HFF-Myc (cell line): ENCODE data around the gene TAS2R50.

Source experiments
- DNase-seq: peaks from one replicate; pipeline ENCODE4 v3.0.0-alpha.2; 2011; ENCODE audit warnings: low read depth; ENCODE audit errors: extremely low read depth
- H3K4me3 ChIP-seq: replicated peaks from 2 replicates; pipeline ENCODE4 v1.5.1; 2011; ENCODE audit warnings: low read depth, mild to moderate bottlenecking, control low read depth, low read length
- TF ChIP-seq, protein P1 (sequence below): IDR thresholded peaks from 2 replicates; pipeline ENCODE4 v1.5.1; 2012; ENCODE audit warnings: mild to moderate bottlenecking, low read depth, low read length, control low read depth; ENCODE audit errors: missing control alignments

Gene TAS2R50

DNA sequence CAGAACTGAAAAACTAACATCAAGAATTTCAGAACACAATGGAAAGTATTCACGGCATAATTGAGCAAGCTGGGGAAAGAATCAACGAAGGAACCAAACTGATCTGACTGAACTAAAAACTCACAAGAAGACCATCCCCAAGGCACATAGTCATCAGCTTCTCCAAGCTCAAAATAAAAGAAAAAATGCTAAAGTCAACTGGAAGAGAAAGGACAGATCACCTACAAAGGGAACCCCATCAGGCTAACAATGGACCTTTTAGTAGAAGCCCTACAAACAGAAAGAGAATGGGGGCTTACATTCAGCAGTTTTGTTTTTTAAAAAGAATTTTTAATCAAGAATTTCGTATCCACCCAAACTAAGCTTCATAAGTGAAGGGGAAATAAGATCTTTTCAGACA lies 11.7 kb downstream of the TAS2R50 start:
- DNase-seq = no peak
- TF ChIP-seq, protein P1, sequence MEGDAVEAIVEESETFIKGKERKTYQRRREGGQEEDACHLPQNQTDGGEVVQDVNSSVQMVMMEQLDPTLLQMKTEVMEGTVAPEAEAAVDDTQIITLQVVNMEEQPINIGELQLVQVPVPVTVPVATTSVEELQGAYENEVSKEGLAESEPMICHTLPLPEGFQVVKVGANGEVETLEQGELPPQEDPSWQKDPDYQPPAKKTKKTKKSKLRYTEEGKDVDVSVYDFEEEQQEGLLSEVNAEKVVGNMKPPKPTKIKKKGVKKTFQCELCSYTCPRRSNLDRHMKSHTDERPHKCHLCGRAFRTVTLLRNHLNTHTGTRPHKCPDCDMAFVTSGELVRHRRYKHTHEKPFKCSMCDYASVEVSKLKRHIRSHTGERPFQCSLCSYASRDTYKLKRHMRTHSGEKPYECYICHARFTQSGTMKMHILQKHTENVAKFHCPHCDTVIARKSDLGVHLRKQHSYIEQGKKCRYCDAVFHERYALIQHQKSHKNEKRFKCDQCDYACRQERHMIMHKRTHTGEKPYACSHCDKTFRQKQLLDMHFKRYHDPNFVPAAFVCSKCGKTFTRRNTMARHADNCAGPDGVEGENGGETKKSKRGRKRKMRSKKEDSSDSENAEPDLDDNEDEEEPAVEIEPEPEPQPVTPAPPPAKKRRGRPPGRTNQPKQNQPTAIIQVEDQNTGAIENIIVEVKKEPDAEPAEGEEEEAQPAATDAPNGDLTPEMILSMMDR = no peak
- H3K4me3 ChIP-seq = no peak overlapping the region

DNA sequence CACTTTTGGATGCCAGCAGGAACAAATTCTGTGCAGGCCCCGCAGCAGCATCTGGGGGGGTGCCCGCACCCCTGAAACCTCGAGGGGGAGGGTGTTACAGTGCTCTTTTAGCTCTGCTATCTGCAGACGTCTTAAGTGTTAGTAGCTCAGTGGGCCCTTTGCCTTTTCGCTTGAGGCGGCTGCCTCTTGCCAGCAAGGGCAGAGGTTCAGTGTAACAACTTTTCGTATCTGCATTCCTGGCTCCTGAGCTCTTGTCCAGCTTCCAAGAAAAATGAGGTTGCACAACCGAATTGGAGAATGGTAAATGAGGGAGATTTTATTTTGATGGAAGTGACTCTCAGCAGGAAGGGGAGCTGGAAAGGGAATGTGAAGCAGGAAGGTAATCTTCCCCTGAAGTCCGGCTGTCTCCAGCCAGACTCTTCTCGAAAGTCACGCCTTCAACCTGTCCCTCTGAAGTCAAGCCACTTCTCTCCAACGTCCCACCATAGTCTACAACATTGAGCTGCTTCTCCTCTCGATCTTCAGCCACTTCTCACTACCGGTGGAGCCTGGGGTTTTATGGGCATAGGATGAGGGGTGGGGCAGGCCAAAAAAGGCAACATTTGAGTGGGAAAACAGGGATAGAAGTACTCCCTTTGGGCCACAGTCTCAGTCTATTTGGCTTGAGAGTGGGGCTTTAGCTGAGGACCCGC lies 17.8 kb downstream of the TAS2R50 start:
- no peak overlapping the region for H3K4me3 ChIP-seq
- DNase-seq = peak; percentile 38
- TF ChIP-seq, protein P1 = no peak

DNA sequence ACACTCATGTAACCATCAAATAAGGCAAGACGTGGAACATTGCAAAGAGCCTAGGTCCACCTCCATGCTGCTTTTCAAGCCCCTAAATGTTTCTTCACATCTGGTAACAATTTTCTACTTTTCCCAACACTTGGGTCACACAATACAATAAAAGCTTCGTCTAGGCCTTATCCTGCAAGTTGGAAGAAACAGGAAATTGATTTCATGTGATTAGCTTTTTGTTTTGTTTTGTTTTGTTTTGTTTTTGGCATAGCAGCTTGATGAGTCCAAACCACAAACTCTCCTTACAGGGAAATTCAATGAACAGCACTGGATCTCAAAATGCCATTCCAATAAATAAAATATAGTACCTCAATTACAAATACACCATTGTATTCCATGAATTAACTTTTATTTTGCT lies 19.3 kb downstream of the TAS2R50 start:
- TF ChIP-seq, protein P1 = no peak
- H3K4me3 ChIP-seq = no peak overlapping the region
- peak; percentile 83 for DNase-seq

DNA sequence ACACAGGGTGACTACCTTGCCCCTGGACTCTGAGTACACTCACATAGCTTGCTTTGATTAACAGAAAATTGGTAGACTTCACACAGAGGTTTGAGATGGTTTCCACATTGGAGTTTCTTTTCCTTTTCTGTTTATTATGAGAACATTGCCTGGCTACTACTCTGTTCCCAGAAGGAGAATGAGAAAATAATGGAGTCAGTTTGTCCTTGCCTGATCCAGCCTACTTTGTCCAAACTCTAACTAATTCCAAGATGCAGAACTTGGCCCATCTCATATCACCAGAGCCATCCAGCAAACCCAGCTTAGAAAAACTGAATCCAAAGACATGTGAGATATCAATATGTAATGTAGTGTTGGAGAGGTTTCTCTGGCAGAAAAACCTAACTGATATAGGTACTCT lies 20.4 kb downstream of the TAS2R50 start:
- TF ChIP-seq, protein P1 = no peak
- no peak for DNase-seq
- H3K4me3 ChIP-seq = no peak overlapping the region

DNA sequence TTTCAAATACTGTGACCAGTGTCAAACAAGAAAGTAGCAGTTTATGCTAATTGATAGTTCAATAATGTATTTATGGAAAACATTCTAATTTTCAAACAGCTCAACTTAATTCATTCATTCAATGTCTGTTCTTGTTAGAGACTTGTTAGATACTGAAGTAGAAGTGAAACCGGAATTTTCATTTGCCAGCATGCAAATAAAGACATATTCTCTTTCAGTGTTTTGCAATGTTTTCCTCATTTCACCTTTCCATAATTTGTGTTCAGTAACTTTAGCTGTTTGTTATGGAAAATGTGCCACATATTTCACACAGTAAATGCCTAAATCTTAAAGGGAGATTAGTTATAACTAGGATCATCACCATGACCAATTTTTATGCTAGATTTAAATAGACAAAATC lies 21.2 kb downstream of the TAS2R50 start:
- TF ChIP-seq, protein P1 = no peak
- H3K4me3 ChIP-seq = no peak overlapping the region
- DNase-seq = no peak

DNA sequence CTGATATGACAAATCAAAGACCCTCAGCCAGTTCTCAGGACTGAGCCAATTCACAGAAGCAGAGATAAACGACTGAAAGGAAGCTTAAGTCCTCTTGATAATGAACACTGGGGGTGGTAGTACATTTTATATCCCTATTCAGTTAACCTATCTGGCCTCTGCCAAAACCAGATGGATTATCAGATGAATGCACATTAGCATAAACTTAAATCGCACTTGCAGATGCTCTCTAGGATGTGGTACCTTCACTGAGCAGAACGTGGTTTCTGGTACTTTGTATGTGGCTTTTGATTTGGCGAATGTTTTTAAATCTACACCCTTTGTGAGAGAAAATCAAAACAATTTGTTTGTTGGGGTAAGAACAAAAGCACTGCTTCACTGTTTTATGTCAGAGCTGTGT lies 26.5 kb downstream of the TAS2R50 start:
- DNase-seq = no peak
- no peak overlapping the region for H3K4me3 ChIP-seq
- TF ChIP-seq, protein P1 = no peak

DNA sequence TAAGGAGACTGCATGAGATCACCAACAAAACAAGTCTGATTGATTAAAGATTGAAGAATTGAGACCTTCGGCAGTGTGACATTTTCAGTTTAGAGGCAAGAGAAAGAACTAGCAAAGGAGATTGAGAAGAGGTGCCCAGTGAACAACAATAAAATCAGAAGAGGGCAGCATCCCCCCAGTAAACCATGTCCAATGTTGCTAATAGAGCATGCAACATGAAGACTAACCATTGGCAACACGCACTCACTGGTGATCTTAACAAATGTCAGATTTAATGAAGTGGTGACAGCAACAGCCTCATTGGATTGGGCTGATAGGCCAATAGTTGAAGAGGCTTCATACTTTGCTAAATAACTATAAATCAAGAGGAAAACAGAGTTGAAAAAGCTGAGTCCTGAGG lies 26.9 kb downstream of the TAS2R50 start:
- DNase-seq = no peak

More for the DNA sequence above, 26.9 kb downstream of the TAS2R50 start:
- TF ChIP-seq, protein P1 = no peak
- no peak overlapping the region for H3K4me3 ChIP-seq
